Fibroblast of upper back skin (primary cell): Measurements from ENCODE around the gene NEDD9.

ENCODE experiments used
- DNase-seq: peaks from one replicate; pipeline ENCODE4 v3.0.0-alpha.2; 2013

The NEDD9 gene

DNA sequence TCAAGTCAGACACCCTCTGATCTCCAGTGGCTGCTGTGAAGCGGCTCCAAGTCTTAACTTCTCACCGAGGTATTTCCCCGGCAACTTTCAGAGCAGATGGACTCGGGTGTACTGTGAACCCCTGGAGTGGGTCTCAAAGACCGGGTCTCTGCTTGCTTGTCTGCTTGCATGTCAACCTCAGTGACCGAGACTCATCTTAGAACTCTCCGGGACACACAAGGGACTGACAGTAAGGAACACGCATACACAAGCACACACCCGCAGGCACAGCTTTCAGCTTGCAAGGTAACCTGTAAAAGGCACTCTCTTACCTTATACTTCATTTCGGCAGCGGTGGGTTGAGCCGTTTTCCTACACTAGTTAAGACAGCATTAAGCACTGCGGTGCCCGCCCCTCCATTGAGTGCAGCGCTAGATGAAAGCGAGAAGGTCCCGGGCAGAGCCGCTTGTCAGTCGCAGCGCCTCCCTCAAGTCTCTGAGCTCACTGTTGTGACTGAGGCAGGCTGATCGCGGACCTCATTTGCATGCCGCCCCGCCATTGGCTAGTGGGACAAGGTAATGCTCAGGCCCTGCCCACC lies at the start of gene NEDD9:
TSS of gene NEDD9 (minus strand) at position 476 of the 577 bp plus-strand sequence. CDS start at position 323, 153 bp downstream.
- DNase-seq = peak; percentile 97

- no peak for DNase-seq
Measured at GRCh38 chr6:11282245-11282644, 49.8 kb upstream of the NEDD9 start.

DNA sequence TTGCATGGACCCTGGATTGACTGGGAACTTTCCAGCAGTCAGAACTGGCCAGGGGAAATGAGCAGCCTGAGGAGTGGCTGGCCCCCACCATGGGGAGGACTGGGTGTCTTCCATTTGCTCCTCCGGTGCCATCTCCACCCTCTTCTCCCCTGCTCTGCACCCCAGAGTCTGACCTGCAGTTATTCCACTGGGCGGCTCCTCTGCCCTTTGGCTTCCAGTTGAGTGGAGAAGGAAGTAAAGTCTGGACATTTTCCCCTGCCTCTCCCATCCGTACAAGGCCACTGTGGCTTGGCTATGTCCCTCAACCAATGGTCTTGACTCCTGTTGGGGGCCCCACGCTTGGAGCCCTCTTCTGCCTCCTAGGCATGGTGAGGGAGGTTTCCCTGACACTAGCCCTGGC lies 47.9 kb upstream of the NEDD9 start:
- no peak for DNase-seq

- DNase-seq = no peak
Measured at GRCh38 chr6:11279284-11279689, 46.8 kb upstream of the NEDD9 start.

- no peak for DNase-seq
Measured at GRCh38 chr6:11278207-11278559, 45.7 kb upstream of the NEDD9 start.

DNA sequence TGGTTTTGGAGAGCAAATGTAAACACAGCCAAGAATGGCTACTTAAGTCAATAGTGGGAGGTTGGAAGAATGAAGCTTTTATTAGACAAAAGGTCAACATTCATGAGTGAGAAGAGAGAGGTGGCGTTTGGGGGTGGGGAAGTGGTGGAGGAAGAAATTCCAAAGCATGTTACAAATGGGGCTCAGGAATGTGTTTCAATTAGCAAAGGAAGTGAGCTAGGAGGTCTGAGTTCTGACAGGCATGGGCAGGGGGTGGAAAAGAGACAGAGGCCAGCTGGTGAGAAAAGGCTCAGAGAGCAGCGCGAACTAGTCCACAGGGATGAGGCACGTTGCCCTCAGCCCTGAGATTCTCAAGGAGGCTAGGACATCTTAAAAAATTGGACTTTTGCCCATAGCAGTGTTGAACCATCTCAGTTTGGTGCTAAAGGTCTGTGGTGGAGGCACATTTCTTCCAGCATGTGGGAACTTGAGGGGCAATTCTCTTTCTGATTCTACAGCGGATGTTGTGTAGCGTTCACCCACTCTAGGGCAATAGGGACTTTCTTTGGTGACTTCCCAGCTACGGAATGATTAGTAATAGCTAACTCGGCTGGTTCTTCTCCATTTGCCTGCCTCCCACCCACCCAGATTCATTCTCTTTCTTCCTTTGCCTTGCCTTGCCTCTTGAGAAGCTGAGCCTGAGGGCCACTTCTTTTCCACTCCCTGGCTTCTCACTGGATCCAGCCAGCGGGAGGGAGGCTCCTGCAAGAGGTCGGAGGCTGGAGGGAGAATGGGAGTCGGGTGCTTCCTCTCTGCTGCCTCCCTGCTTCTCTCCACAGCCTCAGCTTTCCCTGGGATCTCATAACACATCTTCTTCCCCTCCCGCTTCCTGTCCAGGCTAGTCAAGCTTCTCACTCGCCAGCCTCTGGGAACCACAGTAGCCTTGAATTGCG lies 45.1 kb upstream of the NEDD9 start:
- DNase-seq = peak; percentile 94

GRCh38 chr6:11276911-11277274 lies 44.4 kb upstream of the NEDD9 start:
- no peak for DNase-seq

- no peak for DNase-seq
Measured at GRCh38 chr6:11276228-11276627, 43.8 kb upstream of the NEDD9 start.

GRCh38 chr6:11275598-11275997 lies 43.1 kb upstream of the NEDD9 start:
- DNase-seq = no peak

- no peak for DNase-seq
Measured at GRCh38 chr6:11273406-11274065, 41.1 kb upstream of the NEDD9 start.

GRCh38 chr6:11272491-11273192 lies 40.2 kb upstream of the NEDD9 start:
- DNase-seq = no peak

DNA sequence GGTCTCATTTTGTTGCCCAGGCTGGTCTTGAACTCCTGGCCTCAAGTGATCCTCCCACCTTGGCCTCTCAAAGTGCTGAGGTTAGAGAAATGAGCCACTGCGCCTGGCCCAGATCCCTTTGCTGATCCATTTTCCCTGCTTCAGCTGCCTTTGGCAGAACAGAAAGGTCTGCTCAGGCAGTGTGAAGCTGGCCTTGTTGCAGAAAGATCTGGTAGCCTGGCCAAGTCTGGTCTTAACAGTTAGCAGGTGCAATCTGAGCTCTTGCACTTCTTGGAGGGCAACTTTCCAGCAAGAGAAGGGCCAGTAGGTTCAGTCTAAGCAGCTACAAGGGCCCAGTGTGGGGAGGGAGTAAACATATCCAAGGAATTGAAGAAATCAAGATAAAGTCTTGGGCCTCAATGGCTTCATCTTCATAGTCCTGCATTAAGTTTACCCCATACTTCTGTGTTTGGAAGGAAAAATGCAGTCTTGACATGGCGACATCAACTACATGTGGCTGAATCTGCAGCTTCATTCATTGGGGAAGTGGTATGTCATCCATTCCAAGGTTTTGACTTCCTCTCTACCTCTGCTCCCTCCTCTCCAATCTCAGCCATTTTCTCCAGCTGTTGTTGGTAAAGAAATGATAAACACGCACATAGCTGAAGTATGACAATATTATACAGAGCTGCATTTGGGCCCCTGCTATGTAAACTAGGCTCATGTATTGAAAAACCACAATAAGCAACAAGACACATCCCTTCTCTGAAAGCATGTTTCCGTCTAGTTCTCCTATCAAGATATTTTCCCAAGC lies 39.0 kb upstream of the NEDD9 start:
- peak; percentile 71 for DNase-seq

DNA sequence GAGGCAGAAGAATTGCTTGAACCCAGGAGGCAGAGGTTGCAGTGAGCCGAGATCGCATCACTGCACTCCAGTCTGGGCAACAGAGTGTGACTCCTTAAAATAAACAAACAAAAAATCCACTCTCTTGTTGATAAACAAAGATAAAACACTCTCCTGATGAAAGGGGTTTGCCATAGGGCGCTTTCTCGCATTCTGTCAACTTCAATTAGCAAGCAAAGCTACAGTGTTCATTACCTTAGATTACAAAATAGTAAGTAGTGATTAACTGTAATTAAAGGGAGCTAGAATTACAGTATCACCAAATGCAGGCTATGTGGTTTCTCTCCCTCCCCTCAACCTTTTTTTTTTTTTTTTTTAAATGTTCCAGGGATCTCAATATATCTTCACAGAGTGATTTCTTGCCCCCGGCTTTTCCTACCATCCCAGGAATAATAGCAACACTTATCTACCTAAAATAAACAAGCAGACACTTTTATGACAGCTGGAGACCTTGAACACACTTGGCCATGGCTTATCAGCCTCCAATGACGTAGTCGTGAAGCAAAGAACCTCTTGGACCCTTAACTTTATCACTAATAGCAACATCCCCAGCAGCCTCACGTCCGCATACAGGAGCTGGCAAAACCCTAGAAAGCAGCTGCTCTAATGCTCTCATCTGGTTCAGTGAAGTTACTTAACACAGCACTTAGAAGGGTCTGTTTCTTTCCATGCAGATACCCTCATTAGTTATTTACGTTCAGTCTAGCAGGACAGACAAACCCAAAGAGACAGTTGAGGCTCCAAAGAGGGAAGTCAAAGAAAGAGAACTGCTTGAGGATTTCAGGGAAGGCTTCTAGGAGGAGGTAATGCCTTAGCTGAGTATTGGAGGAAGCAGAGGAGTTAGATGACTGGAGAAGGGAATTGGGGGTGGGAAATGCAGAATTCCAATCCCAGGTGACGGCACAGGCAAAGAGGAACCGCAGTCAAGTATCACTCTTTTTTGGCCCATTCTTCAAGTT lies 37.9 kb upstream of the NEDD9 start:
- no peak for DNase-seq

GRCh38 chr6:11268978-11269377 lies 36.5 kb upstream of the NEDD9 start:
- no peak for DNase-seq

- DNase-seq = no peak
Measured at GRCh38 chr6:11266926-11267325, 34.5 kb upstream of the NEDD9 start.

- no peak for DNase-seq
Measured at GRCh38 chr6:11265932-11266331, 33.5 kb upstream of the NEDD9 start.

DNA sequence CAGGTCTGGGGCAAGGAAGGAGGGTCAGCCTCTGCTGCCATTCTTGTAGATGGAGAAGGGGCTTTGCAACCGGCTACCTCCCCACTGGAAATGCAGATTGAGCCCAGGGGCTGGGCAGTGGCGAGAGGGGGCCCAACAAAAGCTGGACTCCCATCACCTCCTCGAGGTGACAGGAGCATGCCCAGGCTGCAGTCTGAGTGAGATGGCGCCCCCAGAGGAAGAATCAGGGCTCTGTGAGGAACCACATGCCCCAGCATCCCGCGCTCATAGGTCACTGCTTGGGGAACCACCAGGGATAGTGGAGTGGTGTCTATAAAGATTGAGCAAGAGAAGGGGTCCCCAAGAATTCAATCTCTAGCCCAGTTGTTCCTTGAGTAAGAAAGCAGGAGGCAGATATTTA lies 31.6 kb upstream of the NEDD9 start:
- DNase-seq = no peak

DNA sequence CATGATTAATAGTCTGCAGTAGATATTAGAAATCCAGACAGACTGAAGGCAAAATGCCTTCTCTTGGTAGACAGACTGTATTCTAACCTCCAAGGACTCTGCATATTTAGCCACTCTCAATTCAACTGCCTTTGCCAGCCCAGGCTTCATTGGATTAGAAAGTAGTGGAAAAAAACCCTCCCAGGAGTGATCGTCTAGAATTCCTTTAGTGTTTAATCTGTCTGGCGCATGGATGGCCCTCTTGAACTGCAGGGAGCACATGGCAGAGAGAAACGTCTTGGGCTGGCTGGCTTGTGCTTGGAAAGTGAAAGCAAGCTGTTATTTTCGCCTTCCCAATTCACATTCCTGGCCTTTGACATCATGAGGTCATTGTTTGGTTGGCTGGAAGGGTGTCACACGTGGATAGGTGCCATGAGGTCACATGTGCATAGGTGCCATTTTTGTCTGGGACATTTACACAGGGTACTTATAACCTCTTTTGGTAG lies 30.9 kb upstream of the NEDD9 start:
- DNase-seq = peak; percentile 81

- no peak for DNase-seq
Measured at GRCh38 chr6:11262242-11262641, 29.8 kb upstream of the NEDD9 start.

- no peak for DNase-seq
Measured at GRCh38 chr6:11260249-11261038, 28.0 kb upstream of the NEDD9 start.
